CD4-positive, alpha-beta T cell (primary cell): Measurements from ENCODE around the gene LPCAT1. TPM values are rescaled to one million over a fixed set of nuclear protein-coding genes. Genes with fewer than 3 reads are reported as not detected.

Experiments used
- ATAC-seq: fragments of 200-7000 bp; cut with Tn5 transposase; one replicate; pipeline ENCODE4 v1.10.0; 2022; ENCODE audit warnings: mild to moderate bottlenecking; ENCODE audit not compliant: poor library complexity
- CTCF ChIA-PET: fragments of 350-600 bp; sonication (Branson Sonifier 250); formaldehyde crosslinking; loops from one replicate; lab custom pipeline; 2021; ENCODE audit warnings: antibody characterized with exemption, inconsistent platforms; lab: Charles Lee
- POLR2A ChIA-PET: fragments of 350-600 bp; sonication (Branson Sonifier 250); formaldehyde crosslinking; loops from one replicate; lab custom pipeline; 2021; ENCODE audit warnings: antibody characterized with exemption, inconsistent platforms; lab: Charles Lee
- DNase-seq, 14 experiments: peaks; one replicate each; pipeline ENCODE4 v3.0.0-alpha.2; 2013 to 2020; ENCODE audit warnings: mixed read lengths in 2 of 14
- H3K27ac ChIP-seq, 2 donors: one replicate each; pipeline versions ENCODE4 v1.5.1 to v1.7.0; 2013; ENCODE audit warnings: low read length in 2 of 2, low read depth in 1 of 2, mild to moderate bottlenecking in 1 of 2
- H3K27me3 ChIP-seq, 2 experiments: 1 replicate in 1 of 2; 2 replicates in 1 of 2; pipeline versions ENCODE4 v1.6.1 to v1.7.0; 2013; ENCODE audit warnings: low read length in 2 of 2, control low read depth in 1 of 2, mild to moderate bottlenecking in 1 of 2, moderate library complexity in 1 of 2; ENCODE audit not compliant: insufficient read depth in 2 of 2, control insufficient read depth in 1 of 2
- H3K36me3 ChIP-seq: one replicate; pipeline ENCODE4 v1.6.1; 2013; ENCODE audit warnings: low read length, control low read depth; ENCODE audit not compliant: insufficient read depth
- H3K4me1 ChIP-seq: one replicate; pipeline ENCODE4 v1.6.1; 2013; ENCODE audit warnings: low read length, control low read depth; ENCODE audit not compliant: insufficient read depth
- H3K4me3 ChIP-seq: one replicate; pipeline ENCODE4 v1.5.1; 2013; ENCODE audit warnings: mild to moderate bottlenecking, low read length, moderate library complexity
- H3K9me3 ChIP-seq, 2 experiments: 1 replicate in 1 of 2; 2 replicates in 1 of 2; pipeline versions ENCODE4 v1.6.1 to v1.7.0; 2013; ENCODE audit warnings: low read length in 2 of 2, mild to moderate bottlenecking in 2 of 2, control low read depth in 1 of 2, moderate library complexity in 1 of 2; ENCODE audit not compliant: control insufficient read depth in 1 of 2, insufficient read depth in 1 of 2
- H3K27ac Mint-ChIP-seq: one replicate; pipeline ENCODE4 v1.8.0; 2020; ENCODE audit warnings: mixed read lengths
- H3K27me3 Mint-ChIP-seq: one replicate; pipeline ENCODE4 v1.8.0; 2021; ENCODE audit warnings: mixed read lengths
- H3K36me3 Mint-ChIP-seq: one replicate; pipeline ENCODE4 v1.8.0; 2021; ENCODE audit warnings: low read depth, mixed read lengths
- H3K4me1 Mint-ChIP-seq: one replicate; pipeline ENCODE4 v1.8.0; 2021; ENCODE audit warnings: low read depth, mixed read lengths
- H3K4me3 Mint-ChIP-seq: one replicate; pipeline ENCODE4 v1.8.0; 2020; ENCODE audit warnings: mild to moderate bottlenecking, mixed read lengths
- H3K9me3 Mint-ChIP-seq: one replicate; pipeline ENCODE4 v1.8.0; 2020; ENCODE audit warnings: mixed read lengths
- CTCF ChIP-seq: fragments of 200-600 bp; IDR thresholded peaks from one replicate; pipeline ENCODE4 v1.8.0; 2022; ENCODE audit warnings: antibody characterized with exemption, mild to moderate bottlenecking
- intact Hi-C, 2 experiments: fragments of 100-400 bp; cut with DNase I in 1 of 2; cut with micrococcal nuclease in 1 of 2; formaldehyde crosslinking; loops; one replicate each; pipeline versions ENCODE4 v1.15.1 to v1.9.0; 2023 to 2025; cut with DNase I, micrococcal nuclease
- total RNA-seq, 174 experiments: library from RNA in 2 of 174; stranded (reverse) in 2 of 174; gene quantifications; one replicate each; pipeline ENCODE4 v1.2.3 and lab custom pipeline; 2021 to 2026

The LPCAT1 gene
- total RNA-seq, 2 experiments from 2014 or later = 20.4 to 21.2 TPM

DNA sequence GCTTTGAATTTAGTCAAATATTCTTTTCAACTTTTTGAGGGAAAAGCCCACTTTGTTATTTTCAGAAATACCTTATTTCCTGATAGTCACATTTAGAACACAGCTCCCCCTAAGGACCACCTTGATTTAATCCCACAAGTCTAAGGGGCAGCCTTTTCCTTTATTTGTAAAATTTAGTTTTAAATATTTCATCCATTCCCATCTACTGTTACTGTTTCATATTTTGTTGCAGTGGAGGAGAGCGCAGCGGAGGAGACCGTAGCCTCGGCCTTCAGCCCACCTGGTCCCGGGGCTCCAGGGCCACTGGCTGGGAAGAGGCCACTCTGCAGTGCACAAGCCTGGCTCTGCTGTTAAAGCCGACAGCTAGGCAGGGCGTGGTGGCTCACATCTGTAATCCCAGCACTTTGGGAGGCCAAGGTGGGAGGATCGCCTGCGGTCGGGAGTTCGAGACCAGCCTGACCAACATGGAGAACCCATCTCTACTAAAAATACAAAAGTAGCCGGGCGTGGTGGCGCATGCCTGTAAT, 19.6 kb downstream of the LPCAT1 start:
- Histone ChIP-seq H3K9me3 (no peaks in the 10 kb centered on the region), H3K27me3 (no peaks in the 10 kb centered on the region), H3K4me3 (no peak overlapping the region), H3K36me3 (peaks cover 22% of the 10 kb centered on the region), H3K4me1 (peaks cover 42% of the 10 kb centered on the region), H3K27ac (no peak overlapping the region)
- intact Hi-C loops = no loop called here
- CTCF ChIA-PET = no interaction called here
- ATAC-seq = no peak
- TF ChIP-seq CTCF = no peak
- Mint-ChIP-seq H3K4me1 (peaks cover 20% of the 10 kb centered on the region), H3K27ac (peak overlapping the region; percentile 18), H3K4me3 (no peak overlapping the region), H3K36me3 (peaks cover 25% of the 10 kb centered on the region), H3K9me3 (no peaks in the 10 kb centered on the region), H3K27me3 (no peaks in the 10 kb centered on the region)
- POLR2A ChIA-PET = interaction anchor here (1.2 to 1.7 kb wide), 3 partner anchors 9 to 32 kb away, joined by 3 to 7 read pairs (median 3); no protein-coding TSS in a partner anchor
- DNase-seq = no peak

GRCh38 chr5:1503241-1504068, 20.3 kb downstream of the LPCAT1 start:
- ATAC-seq (peak; percentile 24), DNase-seq (peak in 4 of 14 experiments; percentile 28 to 63 (median 51))
- H3K36me3 Mint-ChIP-seq = peaks cover 30% of the 10 kb centered on the region
- Histone ChIP-seq H3K4me1 (peaks cover 42% of the 10 kb centered on the region), H3K9me3 (no peaks in the 10 kb centered on the region), H3K4me3 (no peak overlapping the region), H3K36me3 (peaks cover 23% of the 10 kb centered on the region), H3K27ac (no peak overlapping the region), H3K27me3 (no peaks in the 10 kb centered on the region)
- H3K27me3 Mint-ChIP-seq = no peaks in the 10 kb centered on the region
- H3K27ac Mint-ChIP-seq = peak overlapping the region; percentile 18
- TF ChIP-seq CTCF = no peak
- ChIA-PET CTCF (no interaction called here), POLR2A (interaction anchor here (1.1 to 1.7 kb wide), 4 partner anchors 8 to 32 kb away, joined by 3 to 7 read pairs (median 3); no protein-coding TSS in a partner anchor)
- H3K9me3 Mint-ChIP-seq = no peaks in the 10 kb centered on the region
- H3K4me3 Mint-ChIP-seq = peak overlapping the region; percentile 28
- H3K4me1 Mint-ChIP-seq = peaks cover 24% of the 10 kb centered on the region
- intact Hi-C loops = loop anchor here in 1 of 2 experiments (2.0 kb wide), 1 partner anchor 33 kb away; no protein-coding TSS in a partner anchor

GRCh38 chr5:1502737-1503120, 21.0 kb downstream of the LPCAT1 start:
- Histone ChIP-seq H3K4me1 (peaks cover 42% of the 10 kb centered on the region), H3K27me3 (no peaks in the 10 kb centered on the region), H3K36me3 (peaks cover 19% of the 10 kb centered on the region), H3K9me3 (no peaks in the 10 kb centered on the region), H3K27ac (no peak overlapping the region), H3K4me3 (no peak overlapping the region)
- ChIA-PET CTCF (no interaction called here), POLR2A (interaction anchor here (1.1 to 1.7 kb wide), 3 partner anchors 10 to 33 kb away, joined by 3 to 7 read pairs (median 3); no protein-coding TSS in a partner anchor)
- H3K27ac Mint-ChIP-seq = peak overlapping the region; percentile 18
- TF ChIP-seq CTCF = no peak
- H3K36me3 Mint-ChIP-seq = peaks cover 28% of the 10 kb centered on the region
- ATAC-seq (no peak), DNase-seq (no peak)
- H3K4me1 Mint-ChIP-seq = peaks cover 28% of the 10 kb centered on the region
- no peaks in the 10 kb centered on the region for H3K9me3 Mint-ChIP-seq
- intact Hi-C loops = loop anchor here in 1 of 2 experiments (2.0 kb wide), 1 partner anchor 34 kb away; no protein-coding TSS in a partner anchor
- H3K27me3 Mint-ChIP-seq = no peaks in the 10 kb centered on the region
- no peak overlapping the region for H3K4me3 Mint-ChIP-seq
